ENCODE measurements around the gene MRAS.

DNA sequence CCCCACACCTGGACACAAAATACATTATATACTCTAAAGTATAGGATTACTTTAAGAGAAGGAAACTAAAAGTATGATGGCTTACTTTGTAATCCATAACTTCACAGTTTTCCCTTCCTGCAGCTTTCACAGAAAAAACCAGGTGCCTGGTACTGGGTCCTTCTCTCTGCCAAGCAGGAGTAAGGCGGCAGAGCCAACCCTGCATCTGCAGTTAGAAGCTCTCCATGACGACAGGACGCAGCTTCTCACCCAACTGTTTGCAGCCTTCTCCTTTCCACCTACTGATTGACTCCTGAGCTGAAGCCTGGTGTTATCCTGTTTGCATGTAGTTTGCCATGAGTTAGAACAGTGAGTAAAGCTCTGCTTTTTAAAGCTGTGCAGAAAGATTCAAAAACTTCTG is 6.7 kb downstream of the MRAS start:
- TF ChIP-seq, protein P1, sequence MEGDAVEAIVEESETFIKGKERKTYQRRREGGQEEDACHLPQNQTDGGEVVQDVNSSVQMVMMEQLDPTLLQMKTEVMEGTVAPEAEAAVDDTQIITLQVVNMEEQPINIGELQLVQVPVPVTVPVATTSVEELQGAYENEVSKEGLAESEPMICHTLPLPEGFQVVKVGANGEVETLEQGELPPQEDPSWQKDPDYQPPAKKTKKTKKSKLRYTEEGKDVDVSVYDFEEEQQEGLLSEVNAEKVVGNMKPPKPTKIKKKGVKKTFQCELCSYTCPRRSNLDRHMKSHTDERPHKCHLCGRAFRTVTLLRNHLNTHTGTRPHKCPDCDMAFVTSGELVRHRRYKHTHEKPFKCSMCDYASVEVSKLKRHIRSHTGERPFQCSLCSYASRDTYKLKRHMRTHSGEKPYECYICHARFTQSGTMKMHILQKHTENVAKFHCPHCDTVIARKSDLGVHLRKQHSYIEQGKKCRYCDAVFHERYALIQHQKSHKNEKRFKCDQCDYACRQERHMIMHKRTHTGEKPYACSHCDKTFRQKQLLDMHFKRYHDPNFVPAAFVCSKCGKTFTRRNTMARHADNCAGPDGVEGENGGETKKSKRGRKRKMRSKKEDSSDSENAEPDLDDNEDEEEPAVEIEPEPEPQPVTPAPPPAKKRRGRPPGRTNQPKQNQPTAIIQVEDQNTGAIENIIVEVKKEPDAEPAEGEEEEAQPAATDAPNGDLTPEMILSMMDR (IDR thresholded peaks at IDR 0.05; ENCODE audit: control extremely low read depth in 1 of 3, insufficient read depth in 1 of 3, low read depth in 1 of 3, low read length in 3 of 3): no peak
- TF ChIP-seq ZNF274 (IDR thresholded peaks at IDR 0.05; ENCODE audit: borderline replicate concordance, extremely low read depth, low read length) (no peak), CBX8 (IDR thresholded peaks at IDR 0.05; ENCODE audit: borderline replicate concordance, low read depth, low read length) (no peak), GABPA (IDR thresholded peaks at IDR 0.05; ENCODE audit: borderline replicate concordance, insufficient read depth, low read length) (no peak), SP1 (IDR thresholded peaks at IDR 0.05; ENCODE audit: low read depth, low read length) (no peak), YY1 (IDR thresholded peaks at IDR 0.05; ENCODE audit: low read depth, low read length) (no peak), KDM4A (IDR thresholded peaks at IDR 0.05; ENCODE audit: low read depth, low read length, severe bottlenecking) (no peak), POLR2A (IDR thresholded peaks at IDR 0.05; ENCODE audit: control extremely low read depth in 1 of 2, low read depth in 2 of 2, low read length in 2 of 2) (no peak), EZH2 (IDR thresholded peaks at IDR 0.05; ENCODE audit: low read depth, low read length, severe bottlenecking) (no peak)
